SU-DHL-6 (cell line): ENCODE measurements around the gene ERLIN1.

Source experiments
- CTCF ChIP-seq: fragments of 200-600 bp; sonication (generic); IDR thresholded peaks from one replicate; pipeline ENCODE4 v1.5.1; 2017; ENCODE audit warnings: antibody characterized with exemption, mild to moderate bottlenecking, low read length, moderate library complexity; ENCODE audit not compliant: insufficient read depth, poor library complexity, severe bottlenecking
- EZH2phosphoT487 ChIP-seq: fragments of 200-600 bp; sonication (generic), shearing (Covaris generic); conservative IDR thresholded peaks from 2 replicates; pipeline ENCODE4 v1.6.1; 2018; ENCODE audit warnings: mild to moderate bottlenecking, antibody characterized with exemption, low read length, moderate library complexity, mixed read lengths

GRCh38 chr10:100124097-100124496 is 61.7 kb downstream of the ERLIN1 start:
- no peak for TF ChIP-seq CTCF
- TF ChIP-seq EZH2phosphoT487: no peak
